Right kidney (tissue), 1 donor: ENCODE measurements around the gene TLX1.

Source experiments
- DNase-seq: peaks from one replicate; pipeline ENCODE4 v3.0.0-alpha.2; 2016

The TLX1 gene

GRCh38 chr10:101134299-101135127 lies 3.4 kb downstream of the TLX1 start:
- DNase-seq, result peak; percentile 67

DNA sequence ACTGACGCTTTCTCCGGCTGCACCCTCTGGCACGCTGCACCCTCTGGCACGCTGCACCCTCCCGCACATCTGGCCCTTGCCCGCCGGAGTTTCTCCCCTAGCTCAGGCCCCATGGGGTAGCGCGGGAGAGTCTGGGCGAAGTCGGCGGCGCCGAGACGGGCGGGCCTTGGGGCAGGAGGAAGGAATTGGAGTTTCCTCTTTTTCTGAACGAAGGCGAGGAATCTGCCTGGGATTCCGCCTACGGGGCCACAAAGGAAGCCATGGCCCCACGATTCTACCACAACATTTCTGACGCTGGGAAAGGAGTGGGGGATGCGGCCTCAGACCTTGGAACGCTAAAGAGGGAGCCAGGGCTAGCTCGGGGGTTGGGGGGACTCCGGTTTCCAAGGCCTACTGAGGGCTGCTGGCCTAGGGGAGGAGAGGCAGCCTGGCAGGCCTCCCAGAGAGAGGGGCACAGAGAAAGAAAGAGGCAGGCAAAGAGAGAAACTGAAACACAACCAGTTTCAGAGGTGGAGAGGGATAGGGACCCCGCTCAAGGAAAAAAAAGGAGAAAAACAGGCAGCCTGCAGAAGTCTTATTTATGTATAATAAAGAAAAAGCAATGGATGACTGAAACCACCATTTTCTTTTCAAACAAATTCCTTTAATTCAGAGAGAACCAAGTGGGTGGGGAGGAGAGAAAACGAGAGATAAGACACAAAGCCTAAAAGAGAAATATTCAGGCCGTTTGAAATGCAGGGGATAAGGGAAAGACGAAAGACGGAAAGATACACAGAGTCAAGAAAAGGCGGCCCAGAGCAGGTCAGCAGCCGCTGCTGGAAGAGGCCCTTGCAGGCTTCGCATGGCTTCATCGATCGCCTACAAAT lies 4.3 kb downstream of the TLX1 start:
- DNase-seq, result no peak

GRCh38 chr10:101136007-101136707 lies 5.1 kb downstream of the TLX1 start:
- DNase-seq, result peak; percentile 54

DNA sequence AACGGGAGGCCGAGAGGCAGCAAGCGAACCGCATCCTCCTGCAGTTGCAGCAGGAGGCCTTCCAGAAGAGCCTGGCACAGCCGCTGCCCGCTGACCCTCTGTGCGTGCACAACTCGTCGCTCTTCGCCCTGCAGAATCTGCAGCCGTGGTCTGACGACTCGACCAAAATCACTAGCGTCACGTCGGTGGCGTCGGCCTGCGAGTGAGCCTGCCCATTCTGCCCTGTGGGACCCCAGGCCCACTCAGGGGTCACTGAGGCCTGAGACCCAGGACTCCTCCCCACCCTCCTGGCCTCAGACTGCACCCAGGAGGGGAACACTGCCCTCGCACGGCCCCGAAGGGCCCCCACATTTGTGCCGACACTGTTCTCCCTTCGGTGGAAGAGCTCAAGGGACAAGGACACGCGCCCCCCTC lies 5.6 kb downstream of the TLX1 start:
- peak; percentile 42 for DNase-seq

GRCh38 chr10:101137271-101137670 lies 6.2 kb downstream of the TLX1 start:
- DNase-seq, result no peak

DNA sequence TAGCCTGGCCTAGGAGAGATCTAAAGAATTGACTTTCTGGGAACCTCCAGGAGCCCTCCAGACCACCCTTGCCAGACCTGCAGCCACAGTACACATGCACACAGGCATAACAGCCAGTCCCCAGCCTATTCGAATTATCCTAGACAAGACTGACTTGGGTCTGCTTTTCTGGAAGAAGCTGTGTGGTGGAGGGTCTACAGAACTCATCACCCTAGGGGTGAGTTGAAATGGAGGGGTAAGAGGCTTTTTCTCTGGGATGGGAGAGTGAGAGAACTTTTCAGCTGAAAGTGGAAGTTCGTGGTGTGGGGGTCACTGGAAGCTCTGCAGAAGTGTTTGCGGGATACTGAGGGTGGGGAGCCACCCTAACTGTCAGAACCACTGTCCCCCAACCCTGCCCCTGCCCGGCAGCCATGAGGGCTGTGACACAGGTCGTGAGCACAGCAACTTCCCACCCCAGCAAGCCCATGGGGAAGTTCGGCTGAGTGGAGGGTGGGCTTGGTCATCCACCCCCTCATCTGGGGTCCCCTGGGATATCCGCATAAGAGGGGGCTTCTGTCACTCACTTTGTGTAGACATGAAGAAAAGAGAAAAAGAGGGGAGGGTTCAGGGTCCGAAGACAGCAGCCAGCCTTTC lies 7.8 kb downstream of the TLX1 start:
- no peak for DNase-seq

DNA sequence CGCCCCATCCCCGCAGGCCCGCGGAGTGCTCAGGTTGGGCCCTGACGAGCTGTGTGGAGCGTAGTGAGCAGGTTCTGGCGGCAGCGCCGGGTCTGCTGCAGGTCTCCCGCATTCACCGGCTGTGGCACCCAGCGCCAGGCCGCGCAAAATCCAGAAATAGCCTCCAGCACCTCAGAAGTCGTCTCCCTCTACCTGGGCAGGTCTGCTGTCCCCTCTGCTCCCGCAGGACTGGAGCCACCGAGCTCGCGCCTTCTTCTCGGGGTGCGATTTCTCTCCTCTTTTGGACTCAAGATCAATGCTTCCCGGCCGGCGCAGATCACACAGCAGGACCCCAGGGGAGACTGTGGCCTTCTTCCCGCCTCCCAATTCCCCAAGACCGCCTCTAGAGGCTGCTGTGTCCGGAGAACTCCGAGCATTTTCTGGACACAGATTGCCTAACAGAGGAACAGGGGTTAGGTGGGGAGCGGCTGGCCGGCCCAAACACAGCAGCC lies 8.4 kb downstream of the TLX1 start:
- DNase-seq, result peak; percentile 58

DNA sequence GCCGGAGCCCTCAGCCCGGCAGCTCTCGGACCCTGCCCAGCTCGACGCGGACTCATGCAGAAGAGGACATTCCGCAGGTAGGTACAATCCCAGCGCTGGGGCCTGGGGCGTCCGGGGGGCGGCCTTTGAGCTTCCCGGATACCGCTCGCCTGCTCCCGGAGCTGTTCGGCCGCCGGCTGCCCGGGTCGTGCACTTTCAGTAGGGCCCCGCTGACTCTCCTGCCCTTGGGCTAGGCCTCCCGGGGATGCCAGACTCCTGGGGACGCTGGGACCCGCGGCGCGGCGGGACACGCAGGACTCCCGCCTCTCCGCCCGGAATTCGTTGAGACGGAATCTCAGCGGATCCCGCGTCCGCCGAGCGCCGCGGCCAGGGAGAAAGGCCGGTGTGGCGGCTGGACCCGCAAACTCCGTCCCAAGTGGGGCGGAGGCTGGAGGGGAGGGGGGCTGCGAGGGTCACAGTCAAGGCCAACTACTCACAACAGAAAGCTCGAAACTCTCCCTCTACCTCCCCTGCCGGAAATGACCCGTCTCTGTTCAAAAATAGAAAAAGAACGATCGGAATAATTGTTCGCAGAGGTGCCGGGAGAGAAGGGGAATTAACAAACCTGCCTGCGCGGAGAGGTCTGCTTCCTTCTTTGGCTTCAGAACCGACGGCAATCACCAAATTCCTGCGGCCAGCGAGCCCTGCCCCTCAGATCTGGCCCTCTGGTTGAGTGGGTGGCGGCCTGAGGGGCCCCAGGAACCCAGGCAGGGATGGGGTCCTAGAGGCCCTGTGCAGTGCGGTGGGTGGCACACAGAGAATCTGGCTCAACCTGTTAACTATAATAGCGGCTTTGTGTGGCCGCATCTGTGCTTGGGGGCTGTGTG lies 9.2 kb downstream of the TLX1 start:
- DNase-seq, result peak; percentile 87

DNA sequence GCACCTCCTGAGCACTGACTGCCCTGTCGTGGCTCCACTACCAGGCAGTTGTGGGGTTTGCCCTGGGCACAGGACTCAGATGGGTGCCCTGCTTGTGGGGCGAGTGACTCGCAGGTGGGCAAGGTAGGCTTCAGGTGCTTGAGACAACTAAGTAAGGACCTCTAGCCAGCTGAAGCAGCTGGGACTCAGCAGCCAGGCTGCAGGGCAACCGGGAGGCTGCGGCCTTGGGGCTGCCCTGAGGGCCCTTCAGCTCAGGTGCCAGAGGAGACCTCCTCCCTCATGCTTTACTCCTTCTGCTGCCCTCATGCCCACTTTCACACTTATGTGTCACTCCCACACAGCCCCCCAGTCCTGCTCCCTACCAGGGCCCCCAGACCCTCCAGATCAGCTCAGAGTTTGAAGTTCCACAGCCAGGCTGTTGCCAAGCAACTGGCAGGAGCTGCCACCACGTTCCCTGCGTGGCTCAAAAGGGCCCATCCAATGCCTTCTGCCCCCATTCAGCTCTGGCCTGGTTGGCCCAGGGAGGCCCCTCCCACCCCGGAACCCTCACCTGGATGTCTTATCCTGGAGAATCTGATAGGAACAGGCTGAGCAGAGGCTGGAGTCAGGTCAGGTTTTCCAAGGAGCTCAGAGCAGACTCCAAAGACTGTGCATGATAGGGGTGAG lies 10.0 kb downstream of the TLX1 start:
- DNase-seq, result no peak

- peak; percentile 80 for DNase-seq
These were observed 10.8 kb downstream of the TLX1 start for GRCh38 chr10:101141616-101142532.

DNA sequence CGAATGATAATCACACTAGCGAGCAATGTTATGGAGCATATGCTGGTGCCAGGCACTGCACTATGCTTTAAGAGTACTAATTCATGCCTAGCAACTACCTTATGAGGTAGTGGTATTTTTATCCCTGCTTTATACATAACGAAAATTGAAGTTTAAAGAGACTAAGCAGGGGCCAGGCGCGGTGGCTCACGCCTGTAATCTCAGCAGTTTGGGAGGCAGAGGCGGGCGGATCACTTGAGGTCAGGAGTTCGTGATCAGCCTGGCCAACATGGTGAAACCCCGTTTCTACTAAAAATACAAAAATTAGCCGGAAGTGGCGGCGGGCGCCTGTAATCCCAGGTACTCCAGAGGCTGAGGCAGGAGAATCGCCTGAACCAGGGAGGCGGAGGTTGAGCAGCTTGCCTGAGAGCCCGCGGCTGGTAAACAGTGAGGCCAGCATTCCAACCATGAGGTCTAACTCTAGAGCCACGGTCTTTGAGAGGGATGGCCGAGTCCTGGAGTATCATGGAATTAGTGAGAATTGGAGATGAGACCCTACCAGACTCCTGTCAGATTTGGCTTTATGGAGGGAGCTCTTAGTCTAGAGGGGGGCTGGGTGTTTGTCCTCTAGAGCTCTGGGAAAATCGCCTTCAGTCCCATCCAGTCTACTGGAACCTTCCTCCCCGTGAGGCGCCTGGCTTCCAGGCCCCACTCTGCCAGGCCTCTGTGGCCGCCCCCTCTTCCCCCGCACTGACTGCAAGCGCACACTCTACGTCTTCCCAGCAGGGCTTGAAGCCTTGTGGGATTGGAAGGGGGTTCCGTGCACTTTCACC lies 11.6 kb downstream of the TLX1 start:
- no peak for DNase-seq

DNA sequence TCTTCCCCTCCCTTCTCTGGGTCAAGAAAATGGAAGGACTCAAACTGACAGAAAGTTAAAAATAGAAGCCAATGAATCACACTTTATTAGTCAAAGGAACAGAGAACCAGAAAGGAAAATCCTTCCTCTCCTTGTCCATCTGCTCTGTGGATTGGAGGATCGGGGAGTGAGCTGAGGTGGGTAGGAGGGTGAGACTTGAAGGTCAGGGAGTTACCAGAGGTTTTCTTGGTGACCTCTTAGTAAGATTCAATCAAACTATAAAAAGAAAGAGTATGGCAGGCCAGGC lies 12.2 kb downstream of the TLX1 start:
- DNase-seq, result no peak

DNA sequence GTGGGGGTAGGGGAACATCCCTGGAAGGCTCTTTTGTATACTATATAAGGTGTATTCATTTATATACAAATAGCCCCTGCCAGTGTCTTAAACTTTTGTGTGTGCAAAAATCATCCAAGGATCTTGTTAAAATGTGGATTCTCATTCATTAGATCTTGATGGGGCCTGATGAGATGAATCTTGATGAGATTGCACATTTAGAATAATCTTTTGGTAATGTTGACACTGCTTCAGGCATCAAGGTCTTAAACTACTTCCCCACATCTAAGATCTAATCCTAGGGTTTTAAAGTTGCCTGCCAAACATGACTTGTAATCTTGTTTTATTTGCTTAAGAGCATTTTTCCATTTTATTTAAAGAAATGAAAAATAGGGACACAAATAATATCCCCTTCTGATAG lies 13.0 kb downstream of the TLX1 start:
- no peak for DNase-seq

DNA sequence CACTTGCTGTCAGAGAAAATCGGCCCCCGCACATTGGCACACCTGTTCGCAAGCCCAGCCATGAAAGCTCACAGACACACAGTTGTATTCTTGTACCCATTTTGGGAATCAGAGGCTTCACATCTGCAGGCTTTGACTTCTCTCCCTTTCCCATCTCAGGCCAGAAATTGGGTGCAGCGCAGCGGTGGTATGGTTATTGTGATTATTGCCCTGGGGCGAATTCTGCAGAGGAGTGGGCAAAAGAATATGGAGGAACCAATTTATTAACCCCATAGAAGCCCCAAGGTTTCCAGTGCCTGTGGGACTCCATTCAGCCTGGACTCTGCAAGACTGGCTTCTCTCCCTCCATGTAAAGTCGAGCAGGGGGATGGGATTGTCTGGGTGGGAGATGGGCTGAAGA lies 14.0 kb downstream of the TLX1 start:
- no peak for DNase-seq

- DNase-seq, result no peak
These were observed 14.8 kb downstream of the TLX1 start for GRCh38 chr10:101145750-101146391.

- peak; percentile 38 for DNase-seq
These were observed 15.5 kb downstream of the TLX1 start for GRCh38 chr10:101146392-101147251.

GRCh38 chr10:101151395-101151794 lies 20.3 kb downstream of the TLX1 start:
- no peak for DNase-seq
